H9 (cell line): ENCODE data around the gene SENP7. TPM values are rescaled to one million over a fixed set of nuclear protein-coding genes. Genes with fewer than 3 reads are reported as not detected.

Source experiments
- DNase-seq: peaks from one replicate; pipeline ENCODE4 v3.0.0-alpha.2; 2017
- H2AFZ ChIP-seq: one replicate; pipeline ENCODE4 v1.6.1; 2013; ENCODE audit warnings: mild to moderate bottlenecking, low read length, control low read depth, moderate library complexity
- H2AK5ac ChIP-seq: 2 replicates; pipeline ENCODE4 v1.6.1; 2013; ENCODE audit warnings: low read length, control low read depth, mixed read lengths; ENCODE audit not compliant: insufficient read length
- H2BK120ac ChIP-seq: one replicate; pipeline ENCODE4 v1.6.1; 2013; ENCODE audit warnings: low read depth, mild to moderate bottlenecking, low read length, control low read depth, inconsistent platforms; ENCODE audit not compliant: poor library complexity, severe bottlenecking
- H2BK12ac ChIP-seq: 2 replicates; pipeline ENCODE4 v1.6.1; 2013; ENCODE audit warnings: low read length, control low read depth, mixed read lengths, low read depth; ENCODE audit not compliant: insufficient read length
- H2BK15ac ChIP-seq: 2 replicates; pipeline ENCODE4 v1.6.1; 2013; ENCODE audit warnings: low read depth, low read length, control low read depth
- H2BK20ac ChIP-seq: one replicate; pipeline ENCODE4 v1.6.1; 2013; ENCODE audit warnings: low read depth, mild to moderate bottlenecking, low read length, control low read depth, inconsistent platforms; ENCODE audit not compliant: poor library complexity, severe bottlenecking
- H2BK5ac ChIP-seq: 2 replicates; pipeline ENCODE4 v1.6.1; 2013; ENCODE audit warnings: low read length, control low read depth, mixed read lengths; ENCODE audit not compliant: insufficient read length
- H3K14ac ChIP-seq: 2 replicates; pipeline ENCODE4 v1.6.1; 2013; ENCODE audit warnings: low read length, control low read depth; ENCODE audit not compliant: insufficient read depth
- H3K18ac ChIP-seq: 2 replicates; pipeline ENCODE4 v1.6.1; 2013; ENCODE audit warnings: low read depth, mild to moderate bottlenecking, mixed read lengths, low read length, control low read depth; ENCODE audit not compliant: insufficient read length
- H3K23ac ChIP-seq: 2 replicates; pipeline ENCODE4 v1.6.1; 2013; ENCODE audit warnings: low read length, control low read depth, mixed read lengths, low read depth; ENCODE audit not compliant: insufficient read length
- H3K23me2 ChIP-seq: 2 replicates; pipeline ENCODE4 v1.6.1; 2013; ENCODE audit warnings: low read depth, mild to moderate bottlenecking, mixed read lengths, low read length, control low read depth; ENCODE audit not compliant: insufficient read length, poor library complexity, severe bottlenecking
- H3K27ac ChIP-seq: 2 replicates; pipeline ENCODE4 v1.5.1; 2013; ENCODE audit warnings: low read length, control low read depth, mixed read lengths, low read depth; ENCODE audit not compliant: insufficient read length
- H3K27me3 ChIP-seq: 2 replicates; pipeline ENCODE4 v1.6.1; 2013; ENCODE audit warnings: low read length, control low read depth, inconsistent platforms; ENCODE audit not compliant: insufficient read depth
- H3K4ac ChIP-seq: 2 replicates; pipeline ENCODE4 v1.6.1; 2013; ENCODE audit warnings: low read depth, mild to moderate bottlenecking, control low read depth, inconsistent platforms, low read length, moderate library complexity
- H3K4me1 ChIP-seq: 2 replicates; pipeline ENCODE4 v1.6.1; 2013; ENCODE audit warnings: low read length, control low read depth, inconsistent platforms; ENCODE audit not compliant: insufficient read depth
- H3K4me2 ChIP-seq: 2 replicates; pipeline ENCODE4 v1.6.1; 2013; ENCODE audit warnings: low read length, control low read depth, mixed read lengths; ENCODE audit not compliant: insufficient read length, insufficient read depth
- H3K56ac ChIP-seq: 2 replicates; pipeline ENCODE4 v1.6.1; 2013; ENCODE audit warnings: low read depth, mild to moderate bottlenecking, mixed read lengths, low read length, control low read depth; ENCODE audit not compliant: insufficient read length
- H3K79me1 ChIP-seq: 2 replicates; pipeline ENCODE4 v1.6.1; 2013; ENCODE audit warnings: low read depth, mild to moderate bottlenecking, moderate library complexity, low read length, control low read depth, inconsistent platforms; ENCODE audit not compliant: insufficient read depth, poor library complexity, severe bottlenecking
- H3K79me2 ChIP-seq: 2 replicates; pipeline ENCODE4 v1.6.1; 2013; ENCODE audit warnings: low read length, control low read depth, inconsistent platforms; ENCODE audit not compliant: insufficient read depth
- H3K9ac ChIP-seq: 2 replicates; pipeline ENCODE4 v1.6.1; 2013; ENCODE audit warnings: low read length, control low read depth, mixed read lengths; ENCODE audit not compliant: insufficient read length; ENCODE audit errors: extremely low read depth
- H3K9me3 ChIP-seq: one replicate; pipeline ENCODE4 v1.6.1; 2013; ENCODE audit warnings: low read depth, low read length, inconsistent platforms; ENCODE audit not compliant: control insufficient read depth
- H3T11ph ChIP-seq: one replicate; pipeline ENCODE4 v1.6.1; 2013; ENCODE audit warnings: mild to moderate bottlenecking, low read length, control low read depth, inconsistent platforms
- H4K20me1 ChIP-seq: one replicate; pipeline ENCODE4 v1.6.1; 2013; ENCODE audit not compliant: control insufficient read depth, insufficient read length, insufficient read depth
- H4K5ac ChIP-seq: 2 replicates; pipeline ENCODE4 v1.6.1; 2013; ENCODE audit warnings: low read depth, mild to moderate bottlenecking, mixed read lengths, low read length, control low read depth; ENCODE audit not compliant: insufficient read length
- H4K8ac ChIP-seq: replicated peaks from 2 replicates; pipeline ENCODE4 v1.6.1; 2013; ENCODE audit warnings: low read length, control low read depth, mixed read lengths, low read depth; ENCODE audit not compliant: insufficient read length
- H4K91ac ChIP-seq: 2 replicates; pipeline ENCODE4 v1.6.1; 2013; ENCODE audit warnings: low read depth, mild to moderate bottlenecking, moderate library complexity, mixed read lengths, low read length, control low read depth; ENCODE audit not compliant: insufficient read length
- H3K27ac Mint-ChIP-seq, 3 experiments: 2 replicates in 2 of 3; 3 replicates in 1 of 3; pipeline ENCODE4 v1.8.0; 2020 to 2021; ENCODE audit warnings: mixed read lengths in 3 of 3, mild to moderate bottlenecking in 1 of 3, moderate library complexity in 1 of 3
- H3K27me3 Mint-ChIP-seq: 2 replicates; pipeline ENCODE4 v1.8.0; 2021; ENCODE audit warnings: low read depth, mild to moderate bottlenecking, moderate library complexity, mixed read lengths
- H3K36me3 Mint-ChIP-seq, 3 experiments: 2 replicates in 2 of 3; 3 replicates in 1 of 3; pipeline ENCODE4 v1.8.0; 2020 to 2021; ENCODE audit warnings: low read depth in 3 of 3, mixed read lengths in 3 of 3; ENCODE audit not compliant: insufficient read depth in 1 of 3
- H3K4me1 Mint-ChIP-seq, 2 experiments: 2 replicates each; pipeline ENCODE4 v1.8.0; 2020; ENCODE audit warnings: mixed read lengths in 2 of 2
- H3K4me3 Mint-ChIP-seq, 2 experiments: 2 replicates in 1 of 2; 3 replicates in 1 of 2; pipeline ENCODE4 v1.8.0; 2020 to 2021; ENCODE audit warnings: mild to moderate bottlenecking in 2 of 2, mixed read lengths in 2 of 2, moderate library complexity in 1 of 2
- H3K9me3 Mint-ChIP-seq, 2 experiments: 2 replicates in 1 of 2; 3 replicates in 1 of 2; pipeline ENCODE4 v1.8.0; 2020; ENCODE audit warnings: mild to moderate bottlenecking in 2 of 2, mixed read lengths in 2 of 2, moderate library complexity in 1 of 2
- WGBS: extraction: QIAGEN DNeasy Blood & Tissue Kit; methylation state at CpG from one replicate; pipeline ENCODE4 v1.1.7; 2013; ENCODE audit warnings: missing lambda C conversion rate, low lambda C conversion rate, mixed read lengths; ENCODE audit not compliant: insufficient read length; ENCODE audit errors: extremely low coverage; 5-methylcytosine and 5-hydroxymethylcytosine counted together
- total RNA-seq: library from RNA; stranded (reverse); gene quantifications from 2 replicates; pipeline ENCODE4 v1.2.1, GENCODE V29; 2021
- TF ChIP-seq, protein P1 (sequence below): fragments of 200-600 bp; sonication (generic); conservative IDR thresholded peaks from 3 replicates; pipeline ENCODE4 v1.8.0; 2021; ENCODE audit warnings: antibody characterized with exemption, mild to moderate bottlenecking

Gene SENP7
- total RNA-seq, 1 experiment from 2014 or later, result 8.4 TPM

DNA sequence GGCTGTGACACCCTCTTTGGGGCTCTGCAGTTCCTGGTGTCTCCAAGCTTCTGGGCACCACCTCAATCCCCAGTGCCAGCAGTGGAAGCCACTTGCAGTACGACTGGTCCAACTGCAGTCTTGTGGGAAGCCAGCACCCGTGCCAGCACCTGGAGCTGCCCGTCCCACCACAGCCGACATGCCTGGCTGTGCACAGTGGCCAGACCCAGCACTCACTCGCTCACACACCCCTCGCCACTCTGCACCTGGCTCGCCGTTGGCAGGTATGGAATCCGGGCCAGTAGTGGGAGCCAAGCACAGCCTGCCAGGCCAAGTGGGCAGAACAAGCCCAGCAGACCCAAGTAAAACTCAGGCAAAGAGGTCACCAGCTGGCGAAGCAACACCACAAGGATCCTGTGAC, 128.6 kb downstream of the SENP7 start:
- H3T11ph ChIP-seq, result no peak overlapping the region
- H2BK15ac ChIP-seq, result no peak overlapping the region
- H3K4me1 Mint-ChIP-seq, result peaks cover 2 to 7% of the 10 kb centered on the region in 2 experiments; a peak in 2 of 4 replicates
- H3K27me3 ChIP-seq, result no peaks in the 10 kb centered on the region
- no peak overlapping the region for H3K4me2 ChIP-seq
- H3K14ac ChIP-seq, result no peak overlapping the region
- H4K91ac ChIP-seq, result no peak overlapping the region
- no peak overlapping the region for H3K9ac ChIP-seq
- no peak for DNase-seq
- no CpG with 5 or more reads among the region's 10 CpGs for WGBS
- H3K18ac ChIP-seq, result no peak overlapping the region
- peaks cover 2 to 3% of the 10 kb centered on the region in 2 experiments; a peak in 4 of 5 replicates for H3K9me3 Mint-ChIP-seq
- no peak overlapping the region for H2BK20ac ChIP-seq
- H3K4ac ChIP-seq, result no peak overlapping the region
- no peak overlapping the region for H3K56ac ChIP-seq
- no peaks in the 10 kb centered on the region for H3K23me2 ChIP-seq
- H2BK120ac ChIP-seq, result no peak overlapping the region
- H3K79me1 ChIP-seq, result peaks cover 2% of the 10 kb centered on the region
- H3K9me3 ChIP-seq, result no peaks in the 10 kb centered on the region
- H4K5ac ChIP-seq, result no peak overlapping the region
- no peak overlapping the region for H3K23ac ChIP-seq
- H2AFZ ChIP-seq, result no peak overlapping the region
- H3K79me2 ChIP-seq, result no peaks in the 10 kb centered on the region
- no peak overlapping the region for H2AK5ac ChIP-seq
- no peak overlapping the region for H3K4me3 Mint-ChIP-seq
- no peaks in the 10 kb centered on the region for H3K27me3 Mint-ChIP-seq
- peaks cover 0 to 2% (median 0%) of the 10 kb centered on the region in 3 experiments; a peak in 1 of 7 replicates for H3K36me3 Mint-ChIP-seq
- no peak overlapping the region for H2BK12ac ChIP-seq
- H2BK5ac ChIP-seq, result no peak overlapping the region
- TF ChIP-seq, protein P1, sequence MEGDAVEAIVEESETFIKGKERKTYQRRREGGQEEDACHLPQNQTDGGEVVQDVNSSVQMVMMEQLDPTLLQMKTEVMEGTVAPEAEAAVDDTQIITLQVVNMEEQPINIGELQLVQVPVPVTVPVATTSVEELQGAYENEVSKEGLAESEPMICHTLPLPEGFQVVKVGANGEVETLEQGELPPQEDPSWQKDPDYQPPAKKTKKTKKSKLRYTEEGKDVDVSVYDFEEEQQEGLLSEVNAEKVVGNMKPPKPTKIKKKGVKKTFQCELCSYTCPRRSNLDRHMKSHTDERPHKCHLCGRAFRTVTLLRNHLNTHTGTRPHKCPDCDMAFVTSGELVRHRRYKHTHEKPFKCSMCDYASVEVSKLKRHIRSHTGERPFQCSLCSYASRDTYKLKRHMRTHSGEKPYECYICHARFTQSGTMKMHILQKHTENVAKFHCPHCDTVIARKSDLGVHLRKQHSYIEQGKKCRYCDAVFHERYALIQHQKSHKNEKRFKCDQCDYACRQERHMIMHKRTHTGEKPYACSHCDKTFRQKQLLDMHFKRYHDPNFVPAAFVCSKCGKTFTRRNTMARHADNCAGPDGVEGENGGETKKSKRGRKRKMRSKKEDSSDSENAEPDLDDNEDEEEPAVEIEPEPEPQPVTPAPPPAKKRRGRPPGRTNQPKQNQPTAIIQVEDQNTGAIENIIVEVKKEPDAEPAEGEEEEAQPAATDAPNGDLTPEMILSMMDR, result no peak
- H3K27ac Mint-ChIP-seq, result no peak overlapping the region
- no peaks in the 10 kb centered on the region; the same call in 1 of the 2 replicates for H3K4me1 ChIP-seq
- no peaks in the 10 kb centered on the region for H4K20me1 ChIP-seq
- H4K8ac ChIP-seq, result no peak overlapping the region
- H3K27ac ChIP-seq, result no peak overlapping the region
